ENCODE data around the gene PCSK1. TPM values are rescaled to one million over a fixed set of nuclear protein-coding genes. Genes with fewer than 3 reads are reported as not detected.

The PCSK1 gene
- total RNA-seq, 1 donor: 1.1 TPM

DNA sequence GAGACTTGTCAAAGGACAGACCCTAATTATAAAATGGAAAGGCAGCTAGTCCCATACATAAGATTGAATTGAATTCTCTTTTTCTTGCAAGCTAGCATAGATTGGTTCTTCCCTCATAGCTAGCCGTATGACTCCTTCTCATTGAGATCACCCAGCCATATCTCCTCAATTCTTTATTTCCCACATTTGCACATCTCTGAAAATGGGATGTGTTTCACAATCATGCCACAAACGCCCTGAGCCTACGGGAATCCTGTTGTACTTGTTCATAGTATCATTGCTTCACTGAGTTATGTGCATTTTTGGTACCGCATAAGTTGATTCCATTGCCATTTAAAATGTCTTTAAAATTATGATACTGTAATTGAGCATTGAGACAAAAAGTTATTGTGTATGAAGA, 90.5 kb downstream of the PCSK1 start:
- Histone ChIP-seq H3K9me3 (ENCODE audit: low read depth, low read length) (no peaks in the 10 kb centered on the region), H3K27me3 (ENCODE audit: insufficient read depth, low read length) (no peaks in the 10 kb centered on the region), H3K27ac (ENCODE audit: low read depth, low read length) (no peak overlapping the region), H3K36me3 (ENCODE audit: insufficient read depth, low read length) (no peaks in the 10 kb centered on the region), H3K79me2 (ENCODE audit: insufficient read depth, low read length) (no peaks in the 10 kb centered on the region), H4K20me1 (ENCODE audit: insufficient read depth, low read length) (no peaks in the 10 kb centered on the region), H3K4me2 (ENCODE audit: insufficient read depth, low read length) (no peak overlapping the region), H3K4me1 (ENCODE audit: insufficient read depth, low read length) (peaks cover 18% of the 10 kb centered on the region), H2AFZ (ENCODE audit: low read length) (no peak overlapping the region), H3K4me3 (ENCODE audit: insufficient read depth, low read length) (no peak overlapping the region)
- TF ChIP-seq, protein P1, sequence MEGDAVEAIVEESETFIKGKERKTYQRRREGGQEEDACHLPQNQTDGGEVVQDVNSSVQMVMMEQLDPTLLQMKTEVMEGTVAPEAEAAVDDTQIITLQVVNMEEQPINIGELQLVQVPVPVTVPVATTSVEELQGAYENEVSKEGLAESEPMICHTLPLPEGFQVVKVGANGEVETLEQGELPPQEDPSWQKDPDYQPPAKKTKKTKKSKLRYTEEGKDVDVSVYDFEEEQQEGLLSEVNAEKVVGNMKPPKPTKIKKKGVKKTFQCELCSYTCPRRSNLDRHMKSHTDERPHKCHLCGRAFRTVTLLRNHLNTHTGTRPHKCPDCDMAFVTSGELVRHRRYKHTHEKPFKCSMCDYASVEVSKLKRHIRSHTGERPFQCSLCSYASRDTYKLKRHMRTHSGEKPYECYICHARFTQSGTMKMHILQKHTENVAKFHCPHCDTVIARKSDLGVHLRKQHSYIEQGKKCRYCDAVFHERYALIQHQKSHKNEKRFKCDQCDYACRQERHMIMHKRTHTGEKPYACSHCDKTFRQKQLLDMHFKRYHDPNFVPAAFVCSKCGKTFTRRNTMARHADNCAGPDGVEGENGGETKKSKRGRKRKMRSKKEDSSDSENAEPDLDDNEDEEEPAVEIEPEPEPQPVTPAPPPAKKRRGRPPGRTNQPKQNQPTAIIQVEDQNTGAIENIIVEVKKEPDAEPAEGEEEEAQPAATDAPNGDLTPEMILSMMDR (IDR thresholded peaks at IDR 0.05; ENCODE audit: extremely low read depth, low read depth, low read length): no peak
- no peak for DNase-seq (ENCODE audit: insufficient read length, low spot score, missing footprints)

Other genes with a start within 250 kb of the PCSK1 start
- 278 and 281 TPM in 2 replicates for gene CAST, start 229.1 kb upstream of the PCSK1 start, total RNA-seq

All from osteoblast (primary cell).